ENCODE measurements around the gene H2BK1.

- no peak for TF ChIP-seq CTCF (IDR thresholded peaks at IDR 0.05)
- TF ChIP-seq POLR2A (IDR thresholded peaks at IDR 0.05; ENCODE audit: low read depth): no peak
These were observed 22.1 kb downstream of the H2BK1 start for GRCh38 chr7:151188252-151188542.

Data from esophagus muscularis mucosa (tissue), 3 donors.